K562 (cell line): ENCODE measurements around the gene SEC23A. TPM values are rescaled to one million over a fixed set of nuclear protein-coding genes. Genes with fewer than 3 reads are reported as not detected.

Source experiments
- ATAC-seq: fragments of 200-7000 bp; cut with Tn5 transposase; 3 replicates; pipeline ENCODE4 v1.9.1; 2020; ENCODE audit warnings: moderate library complexity
- BruUV-seq: library from RNA; stranded (reverse); fragments of 400-500 nt; replicated peaks from 2 replicates; lab custom pipeline; 2021; lab: Mats Ljungman, UMichigan
- CTCF ChIA-PET: fragments of 300-600 bp; formaldehyde crosslinking; extraction: SDS; loops from one replicate; lab custom pipeline; 2021; ENCODE audit warnings: low intra/inter-chr PET ratio; lab: Yijun Ruan, JAX
- POLR2A ChIA-PET: fragments of 300-600, 350-650 bp; sonication (Branson Sonifier 250); formaldehyde crosslinking; extraction: SDS; loops from one replicate; lab custom pipeline; 2021; ENCODE audit warnings: antibody characterized with exemption, inconsistent platforms; lab: Yijun Ruan, JAX
- DNase-seq, 4 experiments: peaks; one replicate each; pipeline versions ENCODE4 v3.0.0 to v3.0.0-alpha.2; 2011 to 2018; ENCODE audit warnings: low spot score in 3 of 4, mixed read lengths in 3 of 4; ENCODE audit errors: extremely low read depth in 1 of 4
- FAIRE-seq: peaks from 2 replicates; lab custom pipeline; 2011; peaks lifted over from hg19 to GRCh38; lab: Jason Lieb, UNC
- H2AFZ ChIP-seq: 2 replicates; pipeline ENCODE4 v1.6.0; 2011; ENCODE audit warnings: low read depth, low read length, control low read depth, inconsistent platforms
- H3K27ac ChIP-seq: fragments of 200-600 bp; 3 replicates; pipeline ENCODE4 v1.8.0; 2011; ENCODE audit warnings: low read depth, mild to moderate bottlenecking, control low read depth, inconsistent platforms, low read length, moderate library complexity, mixed read lengths; ENCODE audit errors: extremely low read depth
- H3K27me3 ChIP-seq, 2 experiments: fragments of 300-600 bp in 1 of 2; 2 replicates in 1 of 2; 3 replicates in 1 of 2; pipeline versions ENCODE4 v1.6.0 to v1.8.0; 2011; ENCODE audit warnings: inconsistent platforms in 2 of 2, low read length in 2 of 2, mild to moderate bottlenecking in 1 of 2, mixed read lengths in 1 of 2, moderate library complexity in 1 of 2; ENCODE audit not compliant: control insufficient read depth in 2 of 2, insufficient read depth in 2 of 2
- H3K36me3 ChIP-seq: fragments of 300-600 bp; 3 replicates; pipeline ENCODE4 v1.8.0; 2011; ENCODE audit warnings: mild to moderate bottlenecking, low read length, inconsistent platforms; ENCODE audit not compliant: control insufficient read depth, insufficient read depth
- H3K4me1 ChIP-seq, 2 experiments: fragments of 200-600 bp in 1 of 2; replicated peaks in 1 of 2; 2 replicates in 1 of 2; 3 replicates in 1 of 2; pipeline versions ENCODE4 v1.5.1 to v1.8.0; 2011; ENCODE audit warnings: inconsistent platforms in 2 of 2, low read length in 2 of 2, mild to moderate bottlenecking in 1 of 2, mixed read lengths in 1 of 2, moderate library complexity in 1 of 2; ENCODE audit not compliant: control insufficient read depth in 2 of 2, insufficient read depth in 2 of 2
- H3K4me2 ChIP-seq: 2 replicates; pipeline ENCODE4 v1.6.1; 2011; ENCODE audit warnings: low read length, control low read depth, inconsistent platforms, mixed read lengths; ENCODE audit not compliant: insufficient read depth
- H3K4me3 ChIP-seq: fragments of 200-600 bp; sonication (generic), shearing (Covaris generic); 2 replicates; pipeline ENCODE4 v1.5.1; 2016; ENCODE audit warnings: control low read depth, inconsistent platforms
- H3K79me2 ChIP-seq: fragments of 200-600 bp; 3 replicates; pipeline ENCODE4 v1.8.0; 2011; ENCODE audit warnings: low read length, inconsistent platforms; ENCODE audit not compliant: control insufficient read depth, insufficient read depth
- H3K9ac ChIP-seq, 2 experiments: 2 replicates each; pipeline versions ENCODE4 v1.6.0 to v1.6.1; 2011; ENCODE audit warnings: low read depth in 2 of 2, low read length in 2 of 2, control low read depth in 1 of 2, inconsistent platforms in 1 of 2, mild to moderate bottlenecking in 1 of 2, mixed read lengths in 1 of 2; ENCODE audit not compliant: insufficient read depth in 1 of 2
- H3K9me1 ChIP-seq: one replicate; pipeline ENCODE4 v1.6.0; 2011; ENCODE audit warnings: inconsistent platforms, mild to moderate bottlenecking, low read length, moderate library complexity; ENCODE audit not compliant: control insufficient read depth, insufficient read depth
- H3K9me3 ChIP-seq: replicated peaks from 2 replicates; pipeline ENCODE4 v1.5.1; 2011; ENCODE audit warnings: low read depth, low read length, inconsistent platforms; ENCODE audit not compliant: control insufficient read depth, insufficient read depth
- H4K20me1 ChIP-seq: replicated peaks from 2 replicates; pipeline ENCODE4 v1.6.1; 2011; ENCODE audit warnings: low read length, inconsistent platforms, mixed read lengths; ENCODE audit not compliant: control insufficient read depth, insufficient read depth
- DACH1 ChIP-seq: fragments of 450-650 bp; IDR thresholded peaks from 2 replicates; pipeline ENCODE4 v1.6.1; 2018; ENCODE audit not compliant: partially characterized antibody
- HNRNPH1 ChIP-seq: fragments of 200-400 bp; formaldehyde crosslinking; optimal IDR thresholded peaks from 2 replicates; pipeline ENCODE3; 2017; ENCODE audit warnings: low read depth, mild to moderate bottlenecking, low read length, moderate library complexity
- MTA2 ChIP-seq: fragments of 450-650 bp; IDR thresholded peaks from 2 replicates; pipeline ENCODE4 v1.6.1; 2016; ENCODE audit warnings: low read depth
- NR1H2 ChIP-seq: sonication (generic); formaldehyde crosslinking; IDR thresholded peaks from 2 replicates; pipeline ENCODE4 v1.4.0; 2020; ENCODE audit warnings: mild to moderate bottlenecking, missing genetic modification reagents
- RBBP5 ChIP-seq: fragments of 200-600 bp; sonication (generic); IDR thresholded peaks from 2 replicates; pipeline ENCODE4 v1.6.1; 2012; ENCODE audit warnings: borderline replicate concordance, mild to moderate bottlenecking, low read length, control low read depth, inconsistent platforms; ENCODE audit not compliant: insufficient read depth, poor library complexity, severe bottlenecking
- TAF9B ChIP-seq: fragments of 450-650 bp; IDR thresholded peaks from 2 replicates; pipeline ENCODE4 v1.6.1; 2018; ENCODE audit warnings: mild to moderate bottlenecking; ENCODE audit not compliant: partially characterized antibody
- ZNF146 ChIP-seq: IDR thresholded peaks from one replicate; pipeline ENCODE4 v1.6.1; 2018; ENCODE audit warnings: missing compliant biosample characterization; ENCODE audit not compliant: unreplicated experiment
- ZNF274 ChIP-seq: IDR thresholded peaks from 2 replicates; pipeline ENCODE4 v1.6.1; 2011; ENCODE audit warnings: low read depth, mild to moderate bottlenecking, low read length, moderate library complexity, borderline replicate concordance
- WGBS: fragments of 100-300 bp; shearing (Covaris generic); methylation state at CpG from one replicate; pipeline ENCODE4 v1.1.6; 2016; ENCODE audit warnings: low coverage, mixed read lengths; ENCODE audit not compliant: insufficient coverage; ENCODE audit errors: missing lambda C conversion rate; 5-methylcytosine and 5-hydroxymethylcytosine counted together
- in situ Hi-C: fragments of 300-500 bp; cut with MboI; formaldehyde crosslinking; loops from 4 replicates; pipeline ENCODE4 v1.15.0; 2018; ENCODE audit warnings: inconsistent platforms, mixed read lengths
- intact Hi-C: fragments of 100-400 bp; cut with micrococcal nuclease; formaldehyde crosslinking; loops from 2 replicates; pipeline ENCODE4 v1.14.2; 2022
- polyA plus RNA-seq, 8 experiments: library from polyadenylated mRNA; depleted of rRNA in 4 of 8; stranded (reverse) in 5 of 8; unstranded in 3 of 8; fragments of >200 nt; fragmentation: Nextera tagmentation in 2 of 8; fragmentation: Illumina TruSeq in 1 of 8; extraction: Ambion mirVana in 2 of 8; extraction: Trizol in 1 of 8; gene quantifications; 2 replicates each; pipeline versions ENCODE4 v1.2.1 to v1.2.3, GENCODE V29; 2011 to 2014; ENCODE audit warnings: inconsistent platforms in 1 of 8, missing spikeins in 1 of 8
- total RNA-seq, 7 experiments: library from RNA; depleted of rRNA in 6 of 7; stranded (reverse); fragments of >200 nt in 6 of 7; fragmentation: Illumina TruSeq in 2 of 7; extraction: Trizol in 2 of 7; gene quantifications; 2 replicates each; pipeline versions ENCODE4 v1.2.1 to v1.2.3, GENCODE V29; 2011 to 2021; ENCODE audit warnings: low replicate concordance in 1 of 7
- TF ChIP-seq, protein P1 (sequence below): fragments of 450-650 bp; IDR thresholded peaks from 2 replicates; pipeline ENCODE4 v1.7.0; 2016; ENCODE audit warnings: borderline replicate concordance

SEC23A gene
- total and polyA plus RNA-seq, 9 of the 15 experiments (the other 6 are each of a cell fraction or from before 2014, with no cell fraction given) = 5.5 to 47.0 (median 14.5) TPM

GRCh38 chr14:39060818-39061437, 42.1 kb downstream of the SEC23A start:
- Histone ChIP-seq H3K9me1 (no peaks in the 10 kb centered on the region), H2AFZ (no peak overlapping the region), H3K79me2 (no peaks in the 10 kb centered on the region), H3K4me1 (no peaks in the 10 kb centered on the region), H3K27me3 (no peaks in the 10 kb centered on the region), H3K4me2 (no peak overlapping the region), H3K36me3 (peaks cover 18% of the 10 kb centered on the region; the same call in 2 of the 3 replicates), H4K20me1 (no peaks in the 10 kb centered on the region), H3K9ac (no peak overlapping the region), H3K27ac (no peak overlapping the region), H3K4me3 (no peak overlapping the region), H3K9me3 (peaks cover 3% of the 10 kb centered on the region; the same call in 1 of the 2 replicates)
- no peak for ATAC-seq
- FAIRE-seq = no peak
- no peak for TF ChIP-seq RBBP5
- TF ChIP-seq MTA2 = no peak
- TF ChIP-seq DACH1 = no peak
- TF ChIP-seq, protein P1, sequence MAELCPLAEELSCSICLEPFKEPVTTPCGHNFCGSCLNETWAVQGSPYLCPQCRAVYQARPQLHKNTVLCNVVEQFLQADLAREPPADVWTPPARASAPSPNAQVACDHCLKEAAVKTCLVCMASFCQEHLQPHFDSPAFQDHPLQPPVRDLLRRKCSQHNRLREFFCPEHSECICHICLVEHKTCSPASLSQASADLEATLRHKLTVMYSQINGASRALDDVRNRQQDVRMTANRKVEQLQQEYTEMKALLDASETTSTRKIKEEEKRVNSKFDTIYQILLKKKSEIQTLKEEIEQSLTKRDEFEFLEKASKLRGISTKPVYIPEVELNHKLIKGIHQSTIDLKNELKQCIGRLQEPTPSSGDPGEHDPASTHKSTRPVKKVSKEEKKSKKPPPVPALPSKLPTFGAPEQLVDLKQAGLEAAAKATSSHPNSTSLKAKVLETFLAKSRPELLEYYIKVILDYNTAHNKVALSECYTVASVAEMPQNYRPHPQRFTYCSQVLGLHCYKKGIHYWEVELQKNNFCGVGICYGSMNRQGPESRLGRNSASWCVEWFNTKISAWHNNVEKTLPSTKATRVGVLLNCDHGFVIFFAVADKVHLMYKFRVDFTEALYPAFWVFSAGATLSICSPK = no peak
- TF ChIP-seq NR1H2 (CRISPR knock-in tag) = no peak
- TF ChIP-seq TAF9B = no peak
- no peak for TF ChIP-seq HNRNPH1
- no peak for TF ChIP-seq ZNF274
- TF ChIP-seq ZNF146 (CRISPR knock-in tag) = no peak
- in situ Hi-C loops = no loop called here
- no TSS peak for BruUV-seq
- WGBS = 76% methylated on average over 4 of the region's 4 CpGs
- CTCF ChIA-PET = no interaction called here
- POLR2A ChIA-PET = no interaction called here
- DNase-seq = no peak
- intact Hi-C loops = no loop called here
